Tibial nerve (tissue), 4 donors: ENCODE data around the gene PON1.

ENCODE experiments used
- CTCF ChIP-seq, 5 experiments: fragments of 200-600 bp in 3 of 5; fragments of 450-650 bp in 2 of 5; sonication (generic) in 3 of 5; IDR thresholded peaks; one replicate each; pipeline ENCODE4 v1.5.1; 2016 to 2019; ENCODE audit warnings: antibody characterized with exemption in 5 of 5, mild to moderate bottlenecking in 3 of 5, moderate library complexity in 2 of 5
- EP300 ChIP-seq, 2 donors: sonication (generic); formaldehyde crosslinking; IDR thresholded peaks; one replicate each; pipeline ENCODE4 v1.6.1; 2017; ENCODE audit warnings: antibody characterized with exemption in 2 of 2, mild to moderate bottlenecking in 1 of 2
- POLR2A ChIP-seq, 2 donors: fragments of 450-650 bp; IDR thresholded peaks; one replicate each; pipeline ENCODE4 v1.6.1; 2017; ENCODE audit warnings: antibody characterized with exemption in 2 of 2, mild to moderate bottlenecking in 2 of 2, moderate library complexity in 2 of 2

DNA sequence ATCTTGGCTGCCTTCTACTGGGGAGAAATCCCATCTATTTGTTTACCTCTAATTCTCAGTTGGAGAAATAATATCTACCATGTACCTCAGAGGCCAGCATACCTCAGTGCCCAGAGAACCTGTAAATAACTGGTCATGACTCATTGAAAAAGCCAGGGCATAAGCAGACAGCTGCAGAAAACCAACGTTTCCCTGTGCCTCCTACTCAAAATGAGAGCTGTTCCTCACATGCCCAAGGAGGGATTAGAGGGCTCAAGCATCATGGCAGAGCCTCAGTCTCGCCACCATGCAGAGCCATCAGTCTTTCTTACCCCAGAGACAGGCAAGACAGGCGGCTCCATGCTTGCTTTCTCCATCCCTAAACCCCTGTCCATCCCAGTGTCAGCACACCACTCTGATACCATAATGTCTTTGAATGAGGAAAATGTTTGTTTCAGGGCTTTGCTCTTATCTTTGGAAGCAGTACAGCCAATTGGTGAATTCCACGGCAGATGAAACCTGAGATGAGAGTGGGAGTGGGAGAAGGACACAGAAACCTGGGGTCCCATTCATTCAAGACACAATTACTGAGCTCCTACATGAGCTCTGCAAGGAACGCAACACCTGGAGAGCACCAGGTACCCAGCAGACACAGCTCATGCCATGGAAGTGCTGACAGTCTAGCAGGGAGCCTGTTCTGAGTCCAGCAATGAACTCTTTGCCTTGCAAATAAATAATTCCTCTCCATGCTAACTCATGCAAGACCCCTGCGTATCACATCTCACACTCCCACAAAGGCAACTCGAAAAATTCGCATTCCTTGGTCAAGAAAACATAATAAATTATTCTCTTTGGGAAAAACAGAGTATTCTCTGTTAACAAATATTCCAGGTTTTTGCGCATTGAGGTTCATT is 21.1 kb downstream of the PON1 start:
- no peak for TF ChIP-seq CTCF (IDR thresholded peaks at IDR 0.05)
- no peak for TF ChIP-seq EP300 (IDR thresholded peaks at IDR 0.05)
- TF ChIP-seq POLR2A (IDR thresholded peaks at IDR 0.05): no peak
